Measurements from ENCODE around the gene PPP1R37. TPM values are rescaled to one million over a fixed set of nuclear protein-coding genes. Genes with fewer than 3 reads are reported as not detected.

Gene PPP1R37
- total RNA-seq, 1 experiment from 2014 or later: 26.5 TPM

DNA sequence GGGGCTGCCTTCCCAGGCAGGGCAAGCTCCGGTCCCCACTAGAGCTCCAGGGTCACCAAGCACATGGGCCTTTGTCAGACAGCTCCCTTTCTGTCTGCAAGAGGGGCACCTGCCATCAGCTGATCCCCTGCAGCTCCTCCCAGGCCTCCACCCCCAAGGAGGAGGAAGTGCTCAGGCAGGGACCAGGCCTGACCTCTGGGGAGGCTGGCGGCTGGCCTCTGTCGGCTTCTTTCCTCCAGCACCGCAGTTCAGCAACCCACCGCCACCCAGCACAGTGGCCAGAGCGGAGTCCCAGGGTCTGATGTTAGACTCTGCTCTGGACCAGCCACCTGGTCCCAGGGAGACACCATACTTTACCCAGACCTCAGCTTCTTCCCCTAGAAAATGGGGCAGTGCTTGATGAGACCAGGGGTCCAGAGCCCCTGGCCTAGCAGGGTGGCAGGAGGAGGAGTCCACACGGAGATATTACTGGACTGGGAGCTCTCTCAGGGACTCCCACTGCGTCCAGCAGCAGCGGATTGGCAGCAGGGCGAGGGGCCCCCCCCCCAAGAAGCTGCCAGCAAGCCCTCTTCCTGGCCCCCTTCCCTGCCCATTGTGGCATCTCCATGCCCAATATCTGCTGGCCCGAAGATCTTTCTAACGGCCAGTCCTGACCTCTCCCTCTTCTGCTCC, 43.7 kb downstream of the PPP1R37 start:
- DNase-seq (ENCODE audit: low read depth): no peak

DNA sequence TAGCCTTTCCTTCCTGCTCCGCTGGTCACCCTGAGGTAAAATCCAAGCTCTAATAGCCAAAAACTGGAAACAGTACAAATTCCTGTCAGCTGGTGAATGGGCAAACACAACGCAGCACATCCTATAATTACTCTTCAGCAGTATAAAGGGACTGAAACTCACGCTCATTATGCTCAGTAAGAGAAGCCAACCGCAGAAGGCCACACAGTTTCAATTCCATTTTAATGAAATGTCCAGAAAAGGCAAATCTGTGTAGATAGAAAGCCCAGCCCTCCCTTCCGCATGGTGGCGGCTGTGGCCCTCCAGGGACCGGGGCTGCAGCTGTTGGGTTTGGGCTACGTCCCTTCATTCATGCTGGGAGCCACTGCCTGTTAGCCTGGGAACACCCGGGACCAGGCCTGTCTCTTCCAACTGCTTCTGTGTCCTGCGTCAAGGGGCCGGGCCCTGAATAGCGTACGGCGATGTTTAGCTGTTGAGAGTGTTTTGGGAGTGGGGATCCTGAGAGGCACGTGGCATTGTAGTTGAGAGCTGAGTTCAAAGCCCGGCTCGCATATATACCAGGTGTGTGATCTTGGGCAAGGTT, 44.3 kb downstream of the PPP1R37 start:
- DNase-seq (ENCODE audit: low read depth): no peak

DNA sequence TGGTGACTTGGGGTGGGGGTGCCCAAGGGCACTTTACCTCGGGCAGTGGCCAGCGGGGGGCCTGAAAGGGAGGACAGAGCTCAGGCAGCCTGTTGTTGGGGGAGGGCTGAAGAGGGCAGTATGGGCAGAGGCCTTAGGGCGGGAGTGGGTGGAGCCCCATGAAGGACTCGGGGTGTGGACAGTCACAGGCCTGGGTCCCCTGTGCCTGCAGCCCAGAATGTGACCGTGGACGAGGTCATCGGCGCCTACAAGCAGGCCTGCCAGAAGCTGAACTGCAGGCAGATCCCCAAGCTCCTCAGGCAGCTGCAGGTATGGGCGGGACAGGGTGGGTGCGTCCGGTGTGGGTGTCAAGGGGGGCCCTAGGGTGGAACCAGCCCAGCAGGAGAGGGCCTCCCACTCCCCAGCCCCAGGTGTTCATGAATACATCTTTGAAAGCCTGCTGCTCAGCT, 45.3 kb downstream of the PPP1R37 start:
- DNase-seq (ENCODE audit: low read depth): no peak

DNA sequence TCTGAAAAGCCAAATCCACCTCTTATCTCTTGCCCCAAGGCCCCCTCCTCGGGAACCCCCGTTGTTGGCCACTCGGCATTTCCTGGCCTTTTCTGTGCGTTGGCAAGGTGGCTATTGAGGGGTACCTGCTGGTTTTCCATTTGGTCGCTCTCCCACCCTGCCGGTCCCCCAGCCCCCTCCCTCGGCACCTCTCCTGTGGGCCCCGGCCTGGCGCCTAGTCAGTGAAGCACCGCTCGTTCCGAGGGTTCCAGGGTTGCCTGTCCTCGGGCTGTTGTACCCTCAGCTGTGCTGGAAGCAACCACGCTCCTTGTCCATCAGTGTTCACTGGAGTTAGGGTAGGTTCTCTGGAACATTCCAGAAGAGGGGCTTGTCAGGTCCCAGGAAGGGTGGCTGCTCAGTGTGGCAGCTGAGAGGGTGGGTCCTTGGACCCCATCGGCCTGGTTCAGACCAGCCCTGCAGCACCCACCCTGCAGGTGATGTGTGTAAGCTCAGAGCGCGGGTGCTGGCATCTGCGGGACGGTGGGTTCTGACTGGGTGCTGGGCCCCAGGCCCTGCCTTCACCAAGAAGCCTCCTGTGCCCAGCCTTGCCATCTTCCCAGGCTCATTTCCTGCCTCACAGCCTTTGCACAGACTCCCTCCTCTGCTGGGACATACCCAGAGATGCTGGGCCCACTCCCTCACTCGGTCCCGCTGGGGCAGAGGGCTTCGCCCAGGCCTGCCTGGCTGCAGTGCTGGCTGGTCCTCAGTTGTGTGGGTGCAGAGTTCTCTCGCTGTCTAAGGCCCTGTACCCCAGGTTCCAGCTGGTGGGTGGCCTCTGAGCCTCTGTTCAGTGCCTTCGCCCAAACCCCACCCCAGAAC, 46.5 kb downstream of the PPP1R37 start:
- DNase-seq (ENCODE audit: low read depth): no peak

DNA sequence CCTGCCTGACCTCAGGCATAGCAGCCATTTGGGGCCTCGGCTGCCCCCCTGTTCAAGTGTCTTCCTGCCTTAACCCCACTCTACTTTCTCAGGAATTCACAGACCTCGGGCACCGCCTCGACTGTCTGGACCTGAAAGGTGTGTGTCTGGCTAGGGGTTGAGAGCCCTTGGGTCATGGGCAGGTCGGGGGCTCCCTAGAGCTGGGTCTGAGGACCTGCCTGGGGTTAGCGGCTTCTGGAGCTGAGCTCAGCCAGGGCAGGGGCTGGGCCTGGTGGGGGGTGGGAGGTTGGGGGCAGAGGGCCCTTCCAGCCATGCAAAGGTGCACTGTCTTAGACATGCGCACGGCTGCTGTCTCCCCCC, 47.1 kb downstream of the PPP1R37 start:
- no peak for DNase-seq (ENCODE audit: low read depth)

DNA sequence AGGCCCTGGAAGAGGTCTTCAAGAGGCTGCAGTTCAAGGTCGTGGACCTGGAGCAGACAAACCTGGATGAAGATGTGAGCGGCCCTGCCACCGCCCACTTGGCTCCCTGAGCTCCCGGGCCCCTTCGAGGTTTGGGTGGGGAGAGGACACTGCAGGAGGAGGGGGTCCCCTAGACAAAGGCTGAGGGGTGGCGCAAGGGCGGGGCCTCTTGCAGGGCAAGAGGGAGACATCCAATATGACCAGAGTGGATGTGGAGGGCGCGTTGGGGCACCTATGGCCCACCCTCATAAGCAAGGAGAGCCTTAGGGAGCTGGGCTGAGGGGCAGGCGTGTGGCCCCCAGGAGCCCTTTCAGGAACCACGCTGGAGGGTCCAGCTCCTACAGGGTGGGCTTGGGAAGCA, 47.6 kb downstream of the PPP1R37 start:
- no peak for DNase-seq (ENCODE audit: low read depth)

DNA sequence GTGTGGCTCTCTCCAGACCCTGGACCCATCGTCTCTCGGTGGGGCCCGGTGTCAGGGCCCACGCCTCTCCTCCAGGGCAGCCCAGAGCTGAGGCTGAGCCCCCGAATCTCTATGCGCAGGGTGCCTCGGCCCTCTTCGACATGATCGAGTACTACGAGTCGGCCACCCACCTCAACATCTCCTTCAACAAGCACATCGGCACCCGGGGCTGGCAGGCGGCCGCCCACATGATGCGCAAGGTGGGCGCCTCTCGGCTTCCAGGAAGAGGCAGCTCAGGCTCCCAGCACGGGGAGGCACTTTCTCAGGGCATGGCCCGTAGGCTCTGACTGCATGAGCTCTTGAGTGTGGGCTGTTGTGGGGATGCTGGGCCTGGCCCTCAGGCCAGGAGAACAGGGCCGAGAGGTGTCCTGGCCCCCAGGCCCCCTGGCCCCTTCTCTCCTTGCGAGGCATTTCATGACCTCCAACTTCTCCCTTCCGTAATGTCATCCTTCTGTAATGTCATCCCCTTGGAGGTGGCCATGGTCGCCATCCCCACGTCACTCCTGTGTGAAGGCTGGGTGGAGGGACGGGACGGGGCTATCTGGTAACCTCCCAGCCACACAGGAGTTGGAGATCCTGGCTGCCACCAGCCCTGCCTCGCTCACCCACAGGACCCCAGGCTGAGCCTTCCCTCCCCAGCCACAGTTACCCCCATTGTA, 48.4 kb downstream of the PPP1R37 start:
- no peak for DNase-seq (ENCODE audit: low read depth)

DNA sequence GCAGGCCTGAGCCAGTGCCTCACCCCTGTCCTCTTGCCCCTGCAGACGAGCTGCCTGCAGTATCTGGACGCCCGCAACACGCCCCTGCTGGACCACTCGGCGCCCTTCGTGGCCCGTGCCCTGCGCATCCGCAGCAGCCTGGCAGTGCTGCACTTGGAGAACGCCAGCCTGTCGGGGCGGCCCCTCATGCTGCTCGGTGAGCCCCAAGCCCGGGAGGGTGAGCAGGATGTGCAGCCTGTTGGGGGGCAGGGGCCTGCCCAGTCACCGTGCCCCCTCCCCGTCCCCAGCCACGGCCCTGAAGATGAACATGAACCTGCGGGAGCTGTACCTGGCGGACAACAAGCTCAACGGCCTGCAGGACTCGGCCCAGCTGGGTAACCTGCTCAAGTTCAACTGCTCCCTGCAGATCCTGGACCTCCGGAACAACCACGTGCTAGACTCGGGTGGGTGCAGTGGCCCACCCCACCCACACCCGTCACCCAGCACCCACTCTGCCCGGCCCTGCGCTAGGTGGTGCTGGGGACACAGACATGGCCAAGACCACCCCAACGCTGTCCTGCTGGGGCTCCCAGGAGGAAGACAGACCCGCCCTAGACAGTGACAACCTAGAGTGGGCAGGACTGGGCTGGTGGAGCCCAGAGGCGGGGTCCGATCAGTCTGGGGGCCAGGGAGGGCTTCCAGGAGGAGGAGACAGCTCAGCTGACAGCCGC, 49.2 kb downstream of the PPP1R37 start:
- DNase-seq (ENCODE audit: low read depth): no peak

DNA sequence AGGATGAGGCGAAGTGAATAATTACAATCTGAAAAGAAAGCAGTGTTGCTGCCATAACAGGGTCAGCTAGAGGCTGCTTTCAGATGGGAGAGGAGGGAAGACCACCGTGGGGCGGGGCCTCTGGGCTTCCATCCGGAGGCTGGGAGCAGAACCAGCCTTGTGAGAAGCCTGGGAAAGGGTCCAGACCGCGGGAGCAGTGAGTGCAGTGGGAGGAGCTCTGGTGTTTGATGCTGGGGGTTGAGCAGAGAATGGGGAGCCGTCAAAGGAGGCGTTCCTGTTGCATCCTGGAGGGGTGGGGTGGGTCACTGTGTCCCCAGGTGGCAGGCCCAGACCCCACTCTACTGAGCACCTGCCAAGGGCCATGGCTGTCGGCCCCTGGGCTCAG, 49.7 kb downstream of the PPP1R37 start:
- no peak for DNase-seq (ENCODE audit: low read depth)

DNA sequence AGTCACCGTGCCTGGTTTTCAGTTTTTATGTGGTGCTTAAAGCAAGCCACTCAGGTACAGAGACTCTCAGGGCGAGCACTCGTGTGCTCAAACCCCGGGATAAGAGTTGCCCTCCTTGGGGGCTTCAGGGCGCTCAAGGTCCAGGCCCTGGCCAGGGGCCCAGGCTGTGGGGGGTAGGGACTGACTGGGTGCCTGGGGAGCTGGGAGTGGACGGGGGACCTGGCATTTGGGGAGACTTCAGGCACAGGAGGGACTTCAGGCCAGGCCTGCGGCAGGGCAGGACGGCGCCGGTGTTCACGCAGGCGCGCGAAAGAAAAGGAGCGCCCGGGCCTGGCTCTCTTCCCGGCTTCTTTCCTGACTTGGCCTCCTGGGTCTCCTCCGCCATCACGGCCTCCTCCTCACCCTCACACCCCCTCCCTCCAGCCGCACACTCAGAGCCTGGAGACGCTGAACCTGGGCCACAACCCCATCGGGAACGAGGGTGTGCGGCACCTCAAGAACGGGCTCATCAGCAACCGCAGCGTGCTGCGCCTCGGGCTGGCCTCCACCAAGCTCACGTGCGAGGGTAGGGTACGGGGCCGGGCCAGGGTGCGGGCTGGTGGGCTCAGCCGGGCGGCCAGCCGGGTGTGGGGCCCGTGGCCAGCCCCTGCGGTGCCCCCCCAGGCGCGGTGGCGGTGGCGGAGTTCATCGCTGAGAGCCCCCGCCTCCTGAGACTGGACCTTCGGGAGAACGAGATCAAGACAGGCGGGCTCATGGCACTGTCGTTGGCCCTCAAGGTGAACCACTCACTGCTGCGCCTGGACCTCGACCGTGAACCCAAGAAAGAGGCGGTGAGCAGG, 51.7 kb downstream of the PPP1R37 start:
- DNase-seq (ENCODE audit: low read depth): no peak

DNA sequence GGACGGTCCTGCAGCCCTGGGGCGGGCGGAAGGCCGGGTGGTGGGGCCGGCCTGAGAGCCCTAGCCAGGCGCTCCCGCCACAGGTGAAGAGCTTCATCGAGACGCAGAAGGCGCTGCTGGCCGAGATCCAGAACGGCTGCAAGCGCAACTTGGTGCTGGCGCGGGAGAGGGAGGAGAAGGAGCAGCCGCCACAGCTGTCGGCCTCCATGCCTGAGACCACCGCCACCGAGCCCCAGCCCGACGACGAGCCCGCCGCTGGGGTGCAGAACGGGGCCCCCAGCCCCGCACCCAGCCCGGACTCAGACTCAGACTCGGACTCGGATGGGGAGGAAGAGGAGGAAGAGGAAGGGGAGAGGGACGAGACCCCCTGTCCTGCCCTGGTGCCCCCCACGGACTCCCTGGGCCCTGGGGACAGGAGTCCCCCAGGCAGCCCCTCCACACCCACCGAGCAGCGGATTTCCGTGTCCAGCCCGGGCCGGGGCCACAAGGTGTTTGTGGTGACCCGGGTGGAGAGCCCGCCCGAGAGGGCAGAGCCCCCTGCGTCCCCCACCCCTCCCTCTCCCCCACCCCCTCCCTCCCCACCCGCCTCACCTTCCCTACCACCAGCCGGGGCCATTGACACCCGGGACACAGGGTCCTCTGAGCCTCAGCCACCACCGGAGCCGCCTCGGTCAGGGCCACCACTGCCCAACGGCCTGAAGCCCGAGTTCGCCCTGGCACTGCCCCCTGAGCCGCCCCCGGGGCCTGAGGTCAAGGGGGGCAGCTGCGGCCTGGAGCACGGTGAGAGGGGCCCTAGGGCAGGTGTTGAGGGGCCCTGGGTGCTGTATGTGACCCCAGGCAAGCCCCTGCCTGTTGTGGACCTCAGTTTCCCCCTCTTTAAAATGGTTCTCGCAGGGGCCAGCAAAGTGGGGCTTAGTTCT, 52.6 kb downstream of the PPP1R37 start:
- no peak for DNase-seq (ENCODE audit: low read depth)

DNA sequence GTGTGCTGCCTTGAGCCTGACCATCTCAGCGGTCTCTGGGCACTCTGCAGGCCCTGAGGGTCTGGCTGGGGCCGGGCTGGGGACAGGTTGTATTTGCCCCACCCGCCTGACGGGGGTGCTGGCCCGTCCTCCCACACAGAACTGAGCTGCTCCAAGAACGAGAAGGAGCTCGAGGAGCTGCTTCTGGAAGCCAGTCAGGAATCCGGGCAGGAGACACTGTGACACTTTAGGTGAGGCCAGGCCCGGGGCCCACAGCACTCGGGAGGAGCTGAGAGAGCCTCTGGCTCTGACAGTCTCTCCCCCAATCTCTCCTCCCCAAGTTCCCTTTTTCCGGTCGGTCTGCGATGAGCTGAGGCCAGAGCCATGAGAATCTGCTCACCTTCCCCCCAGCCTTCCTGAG, 53.3 kb downstream of the PPP1R37 start:
- DNase-seq (ENCODE audit: low read depth): no peak

DNA sequence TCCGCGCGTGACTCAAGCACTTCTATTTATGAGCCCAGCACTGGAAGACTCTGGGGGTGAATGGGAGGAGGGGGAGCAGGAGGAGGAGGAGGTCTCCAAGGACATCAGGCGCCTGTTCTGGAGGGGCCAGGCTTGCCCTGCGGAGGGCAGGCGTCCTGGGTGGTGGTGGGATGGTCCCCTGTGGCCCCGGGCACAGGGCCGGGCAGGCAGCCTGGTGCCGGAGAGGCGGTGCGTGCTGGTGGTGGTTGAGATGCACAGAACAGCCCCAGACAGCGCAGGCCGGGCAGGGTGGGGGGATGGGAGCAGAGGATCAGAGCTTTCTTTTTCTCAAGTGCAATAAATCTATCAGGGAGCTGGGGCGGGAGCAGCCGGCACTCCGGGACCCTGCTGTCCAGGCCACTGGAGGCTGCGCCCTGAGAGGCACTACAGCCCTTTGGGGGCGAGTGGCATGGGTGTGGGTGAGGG, 53.8 kb downstream of the PPP1R37 start:
- DNase-seq (ENCODE audit: low read depth): no peak

DNA sequence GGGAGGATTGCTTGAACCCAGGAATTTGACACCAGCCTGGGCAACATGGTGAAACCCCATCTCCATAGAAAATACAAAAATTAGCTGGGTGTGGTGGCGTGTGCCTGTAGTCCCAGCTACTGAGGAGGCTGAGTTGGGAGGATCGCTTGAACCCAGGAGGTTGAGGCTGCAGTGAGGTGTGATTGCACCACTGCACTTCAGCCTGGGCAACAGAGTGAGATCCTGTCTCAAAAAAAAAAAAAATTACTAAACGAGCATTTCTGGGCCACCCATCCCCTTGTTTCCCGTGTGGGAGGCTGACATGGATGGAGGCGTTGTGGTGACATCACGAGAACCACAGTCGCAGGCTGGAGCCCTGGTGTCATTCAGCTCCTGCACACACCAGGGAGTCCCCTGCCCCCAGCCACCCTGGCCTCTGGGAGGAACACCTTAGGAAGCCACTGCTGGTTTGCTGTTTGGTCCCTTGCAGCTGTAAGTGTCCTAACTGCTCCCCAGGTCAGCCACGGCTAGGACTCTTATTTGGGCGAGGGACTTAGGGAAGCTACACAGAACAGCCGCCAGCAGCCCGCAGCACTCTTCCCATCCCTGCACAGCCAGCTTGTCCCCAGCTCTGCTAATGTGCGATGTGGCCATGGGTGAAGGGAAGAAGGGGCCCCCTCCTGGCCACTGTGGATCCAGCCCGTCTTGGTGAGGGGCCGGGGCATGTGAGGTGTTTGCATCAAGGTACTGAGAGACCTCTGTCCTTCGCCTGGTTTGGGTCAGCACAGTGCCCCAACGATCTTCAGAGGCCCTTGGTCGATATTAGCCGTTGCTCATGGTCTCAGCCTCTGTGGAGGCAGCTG, 55.1 kb downstream of the PPP1R37 start:
- DNase-seq (ENCODE audit: low read depth): no peak

DNA sequence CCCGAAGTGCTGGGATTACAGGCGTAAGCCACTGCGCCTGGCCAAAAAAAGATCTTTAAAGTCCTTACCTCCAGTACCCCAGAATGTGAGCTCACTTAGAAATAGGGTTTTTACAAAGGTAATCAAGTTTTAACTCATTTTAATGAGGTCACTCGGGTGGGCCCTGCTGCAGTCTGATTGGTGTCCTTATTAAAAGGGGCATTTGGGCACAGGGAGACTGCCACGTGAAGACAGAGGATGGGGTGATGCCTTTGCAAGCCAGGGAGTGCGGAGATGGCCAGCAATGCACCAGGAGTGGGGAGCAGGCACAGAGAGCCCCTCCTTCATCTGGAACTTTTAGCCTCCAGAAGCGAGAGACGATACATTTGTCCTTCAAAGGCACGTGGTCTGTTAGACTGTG, 56.1 kb downstream of the PPP1R37 start:
- no peak for DNase-seq (ENCODE audit: low read depth)

DNA sequence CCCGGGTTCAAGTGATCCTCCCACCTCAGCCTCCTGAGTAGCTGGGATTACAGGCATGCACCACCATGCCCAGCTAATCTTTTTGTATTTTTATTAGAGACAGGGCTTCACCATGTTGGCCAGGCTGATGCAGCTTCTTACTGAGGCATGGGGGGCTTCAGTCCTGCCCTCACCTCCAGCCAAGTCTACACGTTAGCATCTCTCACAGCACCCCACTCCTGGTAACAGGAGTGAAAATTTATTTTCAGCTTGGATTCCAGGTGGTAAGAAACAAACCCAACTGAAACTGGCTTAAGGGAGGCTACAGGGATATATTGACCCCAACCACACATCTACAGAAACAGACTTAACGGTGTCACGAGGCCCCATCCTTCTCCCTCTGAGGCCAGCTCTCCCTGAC, 57.2 kb downstream of the PPP1R37 start:
- DNase-seq (ENCODE audit: low read depth): no peak

DNA sequence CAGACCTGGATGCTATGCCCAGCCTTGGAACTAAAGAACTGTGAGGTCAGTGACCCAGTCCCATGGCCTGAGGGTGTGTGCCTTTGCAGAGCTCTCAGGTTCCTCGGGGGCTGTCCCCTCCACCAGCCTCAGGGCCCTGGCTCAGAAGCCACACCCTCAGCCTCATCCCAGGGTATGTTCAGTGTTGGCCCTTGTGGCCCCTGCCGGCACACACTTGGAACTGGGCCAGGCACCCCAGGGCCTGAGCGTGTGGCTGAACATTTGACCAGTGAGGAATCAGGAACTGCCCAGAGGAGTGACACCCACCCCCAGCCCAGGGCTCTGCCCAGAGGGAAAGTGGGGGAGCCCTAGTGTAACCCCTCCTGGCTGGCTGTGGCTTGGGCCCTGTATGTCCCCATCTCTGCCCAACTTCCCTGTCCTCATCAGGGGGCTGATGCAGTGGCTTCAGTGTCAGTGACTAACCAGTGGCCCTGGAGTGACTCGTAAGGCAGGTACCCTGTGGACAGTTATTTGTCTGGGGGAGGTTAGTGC, 57.8 kb downstream of the PPP1R37 start:
- DNase-seq (ENCODE audit: low read depth): no peak

DNA sequence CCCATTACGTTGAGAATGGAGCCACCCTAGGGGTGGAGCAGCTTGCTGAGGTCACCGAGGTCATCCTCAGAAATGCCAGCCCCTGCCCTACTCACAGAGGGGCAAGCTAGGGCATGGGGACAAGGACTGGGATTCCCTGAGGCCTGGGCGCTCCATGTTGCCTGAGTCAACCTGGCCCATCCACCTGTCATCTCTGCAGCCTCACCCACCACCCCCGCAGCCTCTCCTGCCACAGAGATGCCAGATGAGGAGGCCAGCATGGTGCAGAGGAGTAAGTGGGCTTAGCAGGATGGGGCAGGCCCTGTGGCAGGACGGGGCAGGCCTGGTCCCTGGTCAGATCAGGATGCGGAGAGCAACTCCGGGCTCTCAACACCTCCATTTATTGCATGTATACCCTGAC, 58.3 kb downstream of the PPP1R37 start:
- no peak for DNase-seq (ENCODE audit: low read depth)

Measured in HT1080 (cell line).